ENCODE results near the gene FAM167B.
A peak's percentile ranks its signal among the peaks of the same experiment; 100 is the strongest.
"Not testable (repeated sequence)": the region's sequence is repeated elsewhere in the genome, so short reads cannot be mapped to it uniquely, and the experiment has no call there.

Gene FAM167B

DNA sequence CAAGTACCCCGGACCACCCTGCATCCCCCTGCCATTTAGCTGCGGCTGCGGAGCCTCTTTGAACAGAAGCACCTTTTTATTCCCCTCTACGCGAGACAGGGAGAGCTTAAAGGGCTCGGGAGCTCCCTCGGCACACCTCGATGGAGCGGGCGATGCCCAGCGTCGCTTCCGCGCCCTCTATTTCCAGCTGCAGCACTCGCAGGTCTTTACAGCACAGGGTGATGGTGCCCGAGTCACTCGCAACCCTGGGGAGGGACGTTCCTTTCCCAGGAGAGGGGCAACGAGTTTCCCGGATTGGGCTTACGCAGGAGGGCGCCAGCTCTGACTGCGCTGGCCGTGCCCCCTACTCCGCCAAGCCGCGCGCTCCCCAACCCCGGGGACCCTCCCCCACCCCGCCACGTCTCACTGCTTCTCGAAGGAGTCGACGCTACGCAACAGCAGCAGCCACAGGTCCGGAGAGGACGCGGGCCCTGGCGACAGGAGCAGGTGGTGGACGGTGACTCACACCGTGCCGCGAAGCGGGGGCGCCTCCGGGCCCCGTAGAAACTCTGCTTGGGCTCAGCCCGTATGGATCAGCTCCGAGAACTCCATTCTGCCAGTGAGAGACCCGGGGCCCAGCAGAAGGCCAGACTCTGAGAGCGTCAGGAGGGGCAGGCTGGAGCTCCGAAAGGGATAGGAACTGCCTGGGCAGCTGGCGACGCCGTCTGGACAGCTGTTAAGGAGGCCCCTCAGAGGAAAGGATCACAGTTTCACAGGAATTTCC lies 5.8 kb upstream of the FAM167B start:
- Mint-ChIP-seq H3K36me3 (no peaks in the 10 kb centered on the region), H3K9me3 (no peaks in the 10 kb centered on the region), H3K27ac (peak overlapping the region; percentile 23), H3K4me1 (peaks cover 15% of the 10 kb centered on the region), H3K4me3 (peak overlapping the region; percentile 83)
- DNase-seq (ENCODE audit: low spot score in 2 of 2) (peak in 1 of 2 donors; percentile 65), ATAC-seq (peak; percentile 73)

- DNase-seq (ENCODE audit: low spot score in 2 of 2): no peak
- no peaks in the 10 kb centered on the region for H3K36me3 Mint-ChIP-seq
- ATAC-seq: no peak
- H3K4me1 Mint-ChIP-seq: peaks cover 20% of the 10 kb centered on the region
- no peak overlapping the region for H3K4me3 Mint-ChIP-seq
- H3K27ac Mint-ChIP-seq: peak overlapping the region; percentile 21
- no peaks in the 10 kb centered on the region for H3K9me3 Mint-ChIP-seq
Measured at GRCh38 chr1:32242341-32242851, 4.6 kb upstream of the FAM167B start.

- no peaks in the 10 kb centered on the region for H3K9me3 Mint-ChIP-seq
- H3K4me3 Mint-ChIP-seq: peak overlapping the region; percentile 95
- H3K36me3 Mint-ChIP-seq: peaks cover 28% of the 10 kb centered on the region
- peak overlapping the region; percentile 96 for H3K27ac Mint-ChIP-seq
- H3K4me1 Mint-ChIP-seq: peaks cover 57% of the 10 kb centered on the region
- no peak for DNase-seq (ENCODE audit: low spot score in 2 of 2)
- no peak for ATAC-seq
Measured at GRCh38 chr1:32247452-32247851, 430 bp downstream of the FAM167B start.

DNA sequence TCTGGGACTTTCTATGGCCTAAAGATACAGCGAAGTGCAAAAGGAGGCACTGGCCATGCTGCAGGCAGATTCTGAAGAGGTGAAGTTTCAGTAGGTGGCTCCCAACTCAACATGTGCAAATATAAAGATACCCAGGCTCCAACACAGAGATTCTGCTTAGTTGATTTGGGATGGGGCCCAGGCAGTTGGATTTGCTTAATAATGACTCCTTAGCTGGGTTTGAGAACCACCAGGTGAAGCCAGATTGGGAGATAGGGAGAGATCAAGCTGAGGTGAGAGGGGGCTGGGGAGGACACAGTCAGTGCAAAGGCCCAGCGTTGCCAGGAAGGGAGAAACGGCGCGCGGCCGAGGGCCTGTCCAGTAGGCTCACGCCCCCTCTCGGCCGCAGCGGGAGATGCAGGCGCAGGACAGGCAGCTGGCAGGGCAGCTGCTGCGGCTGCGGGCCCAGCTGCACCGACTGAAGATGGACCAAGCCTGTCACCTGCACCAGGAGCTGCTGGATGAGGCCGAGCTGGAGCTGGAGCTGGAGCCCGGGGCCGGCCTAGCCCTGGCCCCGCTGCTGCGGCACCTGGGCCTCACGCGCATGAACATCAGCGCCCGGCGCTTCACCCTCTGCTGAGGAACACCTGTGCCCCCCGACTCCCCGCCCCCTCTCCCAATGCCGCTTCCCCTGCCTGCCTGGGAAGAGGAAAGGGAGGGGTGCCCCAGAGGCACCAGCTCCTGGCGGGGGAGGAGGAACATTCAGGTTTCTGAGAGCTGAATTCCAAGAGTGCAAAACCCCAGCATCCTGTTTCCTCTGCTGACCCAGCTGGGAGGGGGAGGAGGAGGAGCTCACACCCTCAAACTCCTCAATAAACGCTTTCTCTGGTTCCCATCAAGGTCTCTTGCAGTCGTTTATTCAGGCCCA lies 1.2 kb downstream of the FAM167B start:
- Mint-ChIP-seq H3K36me3 (peaks cover 36% of the 10 kb centered on the region), H3K4me3 (peak overlapping the region; percentile 95), H3K27ac (peak overlapping the region; percentile 96), H3K9me3 (no peaks in the 10 kb centered on the region), H3K4me1 (peaks cover 60% of the 10 kb centered on the region)
- peak; percentile 60 for ATAC-seq
- peak; percentile 85 to 92 for DNase-seq (ENCODE audit: low spot score in 2 of 2)

- ATAC-seq (peak; percentile 76), DNase-seq (ENCODE audit: low spot score in 2 of 2) (peak; percentile 53 to 87)
- Mint-ChIP-seq H3K4me3 (peak overlapping the region; percentile 95), H3K9me3 (no peaks in the 10 kb centered on the region), H3K36me3 (peaks cover 44% of the 10 kb centered on the region), H3K27ac (peak overlapping the region; percentile 94), H3K4me1 (peaks cover 68% of the 10 kb centered on the region)
Measured at GRCh38 chr1:32249831-32250525, 3.0 kb downstream of the FAM167B start.

DNA sequence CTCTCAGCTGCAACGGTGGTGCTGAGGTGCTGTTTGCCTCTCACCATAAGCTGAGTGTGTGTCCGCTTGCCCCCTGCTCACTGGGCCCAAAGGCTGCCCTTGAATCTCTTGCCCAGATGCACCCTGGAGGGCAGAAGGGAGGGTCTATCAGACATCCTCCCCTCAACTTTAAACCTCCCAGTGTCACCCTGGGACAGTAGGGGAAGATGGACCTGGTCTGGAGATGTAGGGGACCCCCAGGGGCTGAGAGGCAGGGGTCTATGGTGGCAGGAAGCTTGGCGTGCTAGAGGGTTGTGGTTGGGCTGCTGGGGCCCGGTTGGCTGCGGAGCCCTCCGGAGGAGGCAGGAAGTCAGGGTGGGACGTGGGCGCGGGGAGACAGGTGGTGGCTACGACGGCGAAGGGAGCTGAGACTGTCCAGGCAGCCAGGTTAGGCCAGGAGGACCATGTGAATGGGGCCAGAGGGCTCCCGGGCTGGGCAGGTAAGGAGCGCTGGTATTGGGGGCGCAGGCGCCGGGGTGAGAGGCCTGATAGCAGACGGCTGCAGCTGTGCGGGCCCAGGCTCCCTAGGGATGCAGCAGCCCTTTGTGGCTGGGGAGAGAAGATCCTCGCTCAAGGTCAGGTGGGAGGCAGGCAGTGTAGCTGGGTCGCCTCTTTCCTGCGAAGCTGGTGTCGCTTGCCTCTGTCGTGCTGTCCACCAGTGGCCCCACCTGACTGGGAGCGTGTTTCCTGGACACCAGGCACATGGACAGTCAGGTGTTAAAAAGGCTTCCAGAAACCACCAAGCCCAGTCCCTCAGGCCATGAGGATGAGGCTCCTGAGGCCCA lies 4.1 kb downstream of the FAM167B start, which contains the start of gene LCK:
LCK (plus strand) TSS at position 373 of the 824 bp plus-strand sequence. CDS start 23,065 bp downstream, outside the sequence.
- ATAC-seq (peak; percentile 63), DNase-seq (ENCODE audit: low spot score in 2 of 2) (peak in 1 of 2 donors; percentile 88)
- Mint-ChIP-seq H3K27ac (peak within 1 kb of the TSS; percentile 94), H3K36me3 (peaks cover 44% of the 10 kb centered on the region), H3K9me3 (no peaks in the 10 kb centered on the region), H3K4me1 (peaks cover 74% of the 10 kb centered on the region), H3K4me3 (peak within 1 kb of the TSS; percentile 95)

GRCh38 chr1:32255072-32256071 lies 8.3 kb downstream of the FAM167B start:
- peak in 1 of 2 donors; percentile 63 for DNase-seq (ENCODE audit: low spot score in 2 of 2)
- ATAC-seq: peak; percentile 2
- peak overlapping the region; percentile 95 for H3K4me3 Mint-ChIP-seq
- no peaks in the 10 kb centered on the region for H3K9me3 Mint-ChIP-seq
- peaks cover 61% of the 10 kb centered on the region for H3K4me1 Mint-ChIP-seq
- peak overlapping the region; percentile 94 for H3K27ac Mint-ChIP-seq
- H3K36me3 Mint-ChIP-seq: peaks cover 78% of the 10 kb centered on the region

DNA sequence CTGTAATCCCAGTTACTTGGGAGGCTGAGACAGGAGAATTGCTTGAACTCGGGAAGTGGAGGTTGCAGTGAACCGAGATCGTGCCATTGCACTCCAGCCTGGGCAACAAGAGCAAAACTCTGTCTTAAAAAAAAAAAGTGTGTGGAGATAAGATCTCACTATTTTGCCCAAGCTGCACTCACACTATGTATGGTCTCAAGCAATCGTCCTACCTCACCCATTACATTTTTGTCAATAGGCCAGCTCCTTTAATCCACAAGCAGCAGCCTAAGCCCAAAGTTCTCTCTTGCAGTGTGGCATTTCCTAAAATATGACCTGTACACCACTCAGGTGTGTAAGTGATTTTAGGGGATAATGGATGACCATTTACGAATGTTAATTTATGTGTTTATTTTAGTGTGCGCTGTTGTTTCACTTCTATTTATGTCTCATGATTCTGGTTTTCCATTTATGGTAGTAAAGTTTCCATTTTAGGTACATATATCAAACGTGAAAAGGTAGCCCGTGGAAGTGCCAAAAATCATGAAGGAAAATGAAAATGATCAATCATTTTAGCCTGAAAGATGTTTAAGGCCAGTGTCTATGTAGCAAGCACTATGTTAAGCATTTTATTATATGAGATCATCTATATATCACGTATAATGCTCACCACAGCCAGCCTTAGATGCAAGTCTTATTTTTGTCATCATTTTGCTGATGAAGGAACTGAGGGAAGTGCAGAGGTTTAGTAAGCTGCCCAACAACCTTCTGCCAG lies 9.6 kb downstream of the FAM167B start:
- peaks cover 78% of the 10 kb centered on the region for H3K36me3 Mint-ChIP-seq
- no peaks in the 10 kb centered on the region for H3K9me3 Mint-ChIP-seq
- H3K27ac Mint-ChIP-seq: peak overlapping the region; percentile 94
- peak overlapping the region; percentile 95 for H3K4me3 Mint-ChIP-seq
- no peak for DNase-seq (ENCODE audit: low spot score in 2 of 2)
- H3K4me1 Mint-ChIP-seq: peaks cover 53% of the 10 kb centered on the region
- peak; percentile 57 for ATAC-seq

GRCh38 chr1:32257227-32257508 lies 10.1 kb downstream of the FAM167B start:
- peak overlapping the region; percentile 94 for H3K27ac Mint-ChIP-seq
- H3K36me3 Mint-ChIP-seq: peaks cover 78% of the 10 kb centered on the region
- peaks cover 48% of the 10 kb centered on the region for H3K4me1 Mint-ChIP-seq
- H3K9me3 Mint-ChIP-seq: no peaks in the 10 kb centered on the region
- DNase-seq (ENCODE audit: low spot score in 2 of 2): no peak
- peak overlapping the region; percentile 95 for H3K4me3 Mint-ChIP-seq
- ATAC-seq: no peak

DNA sequence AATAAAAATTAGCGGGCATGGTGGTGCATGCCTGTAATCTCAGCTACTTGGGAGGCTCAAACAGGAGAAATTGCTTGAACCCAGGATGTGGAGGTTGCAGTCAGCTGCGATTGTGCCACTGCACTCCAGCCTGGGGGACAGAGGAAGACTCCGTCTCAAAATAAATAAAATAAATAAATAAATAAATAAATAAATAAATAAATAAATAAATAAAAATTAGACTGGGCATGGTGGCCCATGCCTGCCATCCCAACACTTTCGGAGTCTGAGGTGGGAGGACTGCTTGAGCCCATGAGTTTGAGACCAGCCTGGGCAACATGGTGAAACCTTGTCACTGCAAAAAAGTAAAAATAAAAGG lies 16.2 kb downstream of the FAM167B start:
- Mint-ChIP-seq H3K4me3 (peak overlapping the region; percentile 36), H3K4me1 (peaks cover 41% of the 10 kb centered on the region), H3K27ac (peak overlapping the region; percentile 95), H3K36me3 (peaks cover 94% of the 10 kb centered on the region)
- not testable (repeated sequence) for H3K9me3 Mint-ChIP-seq; ATAC-seq; DNase-seq (ENCODE audit: low spot score in 2 of 2)

DNA sequence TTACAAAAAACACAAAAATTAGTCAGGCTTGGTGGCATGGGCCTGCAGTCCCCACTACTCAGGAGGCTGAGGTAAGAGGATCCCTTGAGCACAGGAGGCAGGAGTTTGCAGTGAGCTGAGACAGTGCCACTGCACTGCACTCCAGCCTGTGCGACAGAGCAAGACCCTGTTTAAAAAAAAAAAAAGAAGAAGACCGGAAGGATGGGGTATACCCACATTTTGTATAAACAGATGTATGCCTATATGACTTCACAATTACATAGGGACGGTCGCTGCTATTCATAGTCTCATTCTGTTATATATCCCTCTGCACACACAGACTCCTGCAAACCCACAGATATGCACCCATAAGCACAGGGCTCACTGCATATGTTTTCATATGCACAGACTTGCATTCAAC lies 16.7 kb downstream of the FAM167B start:
- H3K9me3 Mint-ChIP-seq: no peaks in the 10 kb centered on the region
- peak overlapping the region; percentile 95 for H3K27ac Mint-ChIP-seq
- ATAC-seq (peak; percentile 87), DNase-seq (ENCODE audit: low spot score in 2 of 2) (peak in 1 of 2 donors; percentile 62)
- H3K4me3 Mint-ChIP-seq: peak overlapping the region; percentile 36
- H3K36me3 Mint-ChIP-seq: peaks cover 92% of the 10 kb centered on the region
- peaks cover 41% of the 10 kb centered on the region for H3K4me1 Mint-ChIP-seq

GRCh38 chr1:32265846-32266245 lies 18.8 kb downstream of the FAM167B start:
- Mint-ChIP-seq H3K4me3 (peak overlapping the region; percentile 52), H3K27ac (peak overlapping the region; percentile 95), H3K36me3 (peaks cover 92% of the 10 kb centered on the region), H3K9me3 (no peaks in the 10 kb centered on the region), H3K4me1 (peaks cover 34% of the 10 kb centered on the region)
- DNase-seq (ENCODE audit: low spot score in 2 of 2) (no peak), ATAC-seq (no peak)
